Mucosa of rectum (tissue), 2 donors: Measurements from ENCODE around the gene BBOX1.

Experiments used
- H3K27ac ChIP-seq, 2 donors: one replicate each; pipeline ENCODE4 v1.7.0; 2013; ENCODE audit warnings: inconsistent platforms in 2 of 2, low read depth in 2 of 2, low read length in 2 of 2
- H3K27me3 ChIP-seq, 2 donors: one replicate each; pipeline ENCODE4 v1.7.0; 2013; ENCODE audit warnings: low read length in 2 of 2; ENCODE audit not compliant: control insufficient read depth in 2 of 2, insufficient read depth in 2 of 2
- H3K36me3 ChIP-seq, 2 donors: one replicate each; pipeline ENCODE4 v1.7.0; 2013; ENCODE audit warnings: low read length in 2 of 2; ENCODE audit not compliant: control insufficient read depth in 2 of 2, insufficient read depth in 2 of 2
- H3K4me1 ChIP-seq, 2 donors: one replicate each; pipeline ENCODE4 v1.7.0; 2013; ENCODE audit warnings: low read length in 2 of 2, mild to moderate bottlenecking in 1 of 2; ENCODE audit not compliant: control insufficient read depth in 2 of 2, insufficient read depth in 2 of 2
- H3K4me3 ChIP-seq, 2 donors: one replicate each; pipeline ENCODE4 v1.7.0; 2013; ENCODE audit warnings: low read length in 2 of 2
- H3K9ac ChIP-seq, 2 donors: one replicate each; pipeline ENCODE4 v1.7.0; 2013; ENCODE audit warnings: low read length in 2 of 2, low read depth in 1 of 2, mild to moderate bottlenecking in 1 of 2
- H3K9me3 ChIP-seq, 2 donors: one replicate each; pipeline ENCODE4 v1.7.0; 2013; ENCODE audit warnings: low read length in 2 of 2; ENCODE audit not compliant: control insufficient read depth in 2 of 2
- donor health status: healthy.
- donor health status: Normal muscosa, but diverticular disease.

Gene BBOX1

GRCh38 chr11:27004103-27004502, 36.5 kb upstream of the BBOX1 start:
- no peak overlapping the region for H3K27ac ChIP-seq
- no peaks in the 10 kb centered on the region for H3K4me1 ChIP-seq
- no peaks in the 10 kb centered on the region for H3K27me3 ChIP-seq
- no peak overlapping the region for H3K9ac ChIP-seq
- H3K9me3 ChIP-seq = no peaks in the 10 kb centered on the region
- no peak overlapping the region for H3K4me3 ChIP-seq
- H3K36me3 ChIP-seq = no peaks in the 10 kb centered on the region

GRCh38 chr11:27008811-27009535, 31.6 kb upstream of the BBOX1 start:
- H3K27me3 ChIP-seq = no peaks in the 10 kb centered on the region

GRCh38 chr11:27011560-27012233, 28.9 kb upstream of the BBOX1 start:
- Histone ChIP-seq H3K9ac (no peak overlapping the region), H3K4me1 (peaks cover 0 to 6% of the 10 kb centered on the region in 2 donors), H3K27ac (no peak overlapping the region), H3K9me3 (no peaks in the 10 kb centered on the region), H3K36me3 (no peaks in the 10 kb centered on the region), H3K27me3 (no peaks in the 10 kb centered on the region), H3K4me3 (no peak overlapping the region)

More at GRCh38 chr11:27008811-27009535, 31.6 kb upstream of the BBOX1 start:
- H3K9me3 ChIP-seq = no peaks in the 10 kb centered on the region
- H3K36me3 ChIP-seq = no peaks in the 10 kb centered on the region
- no peak overlapping the region for H3K27ac ChIP-seq
- H3K4me3 ChIP-seq = no peak overlapping the region
- H3K4me1 ChIP-seq = peaks cover 0 to 6% of the 10 kb centered on the region in 2 donors
- H3K9ac ChIP-seq = no peak overlapping the region

- Histone ChIP-seq H3K9me3 (no peaks in the 10 kb centered on the region), H3K27me3 (no peaks in the 10 kb centered on the region), H3K9ac (no peak overlapping the region), H3K4me1 (peaks cover 0 to 6% of the 10 kb centered on the region in 2 donors), H3K27ac (no peak overlapping the region), H3K36me3 (no peaks in the 10 kb centered on the region), H3K4me3 (no peak overlapping the region)
Measured at GRCh38 chr11:27012234-27012921, 28.2 kb upstream of the BBOX1 start.

GRCh38 chr11:27013781-27014361, 26.7 kb upstream of the BBOX1 start:
- H3K4me1 ChIP-seq = peaks cover 0 to 6% of the 10 kb centered on the region in 2 donors
- H3K27ac ChIP-seq = no peak overlapping the region
- no peaks in the 10 kb centered on the region for H3K27me3 ChIP-seq
- H3K9me3 ChIP-seq = no peaks in the 10 kb centered on the region
- H3K9ac ChIP-seq = no peak overlapping the region
- no peak overlapping the region for H3K4me3 ChIP-seq
- no peaks in the 10 kb centered on the region for H3K36me3 ChIP-seq

- no peaks in the 10 kb centered on the region for H3K4me1 ChIP-seq
- H3K9ac ChIP-seq = no peak overlapping the region
- H3K9me3 ChIP-seq = no peaks in the 10 kb centered on the region
- H3K27me3 ChIP-seq = no peaks in the 10 kb centered on the region
- H3K4me3 ChIP-seq = no peak overlapping the region
- H3K36me3 ChIP-seq = no peaks in the 10 kb centered on the region
- H3K27ac ChIP-seq = no peak overlapping the region
Measured at GRCh38 chr11:27018902-27019529, 21.6 kb upstream of the BBOX1 start.

- Histone ChIP-seq H3K9me3 (no peaks in the 10 kb centered on the region), H3K4me1 (no peaks in the 10 kb centered on the region), H3K9ac (no peak overlapping the region), H3K27me3 (no peaks in the 10 kb centered on the region), H3K36me3 (no peaks in the 10 kb centered on the region), H3K4me3 (no peak overlapping the region), H3K27ac (no peak overlapping the region)
Measured at GRCh38 chr11:27020751-27021150, 19.9 kb upstream of the BBOX1 start.

- Histone ChIP-seq H3K4me1 (no peaks in the 10 kb centered on the region), H3K4me3 (no peak overlapping the region), H3K9ac (no peak overlapping the region), H3K27me3 (no peaks in the 10 kb centered on the region), H3K9me3 (no peaks in the 10 kb centered on the region), H3K27ac (no peak overlapping the region), H3K36me3 (no peaks in the 10 kb centered on the region)
Measured at GRCh38 chr11:27022659-27023251, 17.9 kb upstream of the BBOX1 start.

GRCh38 chr11:27024865-27025264, 15.8 kb upstream of the BBOX1 start:
- no peaks in the 10 kb centered on the region for H3K27me3 ChIP-seq

More at GRCh38 chr11:27024865-27025264, 15.8 kb upstream of the BBOX1 start:
- H3K4me1 ChIP-seq = no peaks in the 10 kb centered on the region
- H3K4me3 ChIP-seq = no peak overlapping the region
- no peak overlapping the region for H3K27ac ChIP-seq
- no peak overlapping the region for H3K9ac ChIP-seq
- H3K9me3 ChIP-seq = no peaks in the 10 kb centered on the region
- H3K36me3 ChIP-seq = no peaks in the 10 kb centered on the region
